Measurements from ENCODE around the gene SLC6A9.

GRCh38 chr1:43997295-43997999 is 33.8 kb downstream of the SLC6A9 start:
- TF ChIP-seq CTCF (IDR thresholded peaks at IDR 0.05) (no peak), POLR2A (IDR thresholded peaks at IDR 0.05) (no peak)

Data from adrenal gland (tissue), 5 donors.